Coronary artery (tissue), 2 donors: ENCODE results near the gene CHD1.
"Not testable (repeated sequence)": the region's sequence is repeated elsewhere in the genome, so short reads cannot be mapped to it uniquely, and the experiment has no call there.

ENCODE experiments used
- DNase-seq: peaks from one replicate; pipeline ENCODE4 v3.0.0-alpha.2; 2017; ENCODE audit warnings: low spot score
- H3K27ac ChIP-seq, 2 donors: fragments of 200-600 bp; sonication (generic); one replicate each; pipeline ENCODE4 v1.5.1; 2016 to 2019
- H3K4me3 ChIP-seq: fragments of 200-600 bp; sonication (generic); 2 replicates; pipeline ENCODE4 v1.5.1; 2016; ENCODE audit warnings: mild to moderate bottlenecking, moderate library complexity
- TF ChIP-seq, protein P1 (sequence below): fragments of 200-600 bp; sonication (generic); IDR thresholded peaks from one replicate; pipeline ENCODE4 v1.5.1; 2019; ENCODE audit warnings: antibody characterized with exemption

Gene CHD1

GRCh38 chr5:98968056-98968564, 39.3 kb upstream of the CHD1 start:
- H3K4me3 ChIP-seq = no peak overlapping the region
- TF ChIP-seq, protein P1, sequence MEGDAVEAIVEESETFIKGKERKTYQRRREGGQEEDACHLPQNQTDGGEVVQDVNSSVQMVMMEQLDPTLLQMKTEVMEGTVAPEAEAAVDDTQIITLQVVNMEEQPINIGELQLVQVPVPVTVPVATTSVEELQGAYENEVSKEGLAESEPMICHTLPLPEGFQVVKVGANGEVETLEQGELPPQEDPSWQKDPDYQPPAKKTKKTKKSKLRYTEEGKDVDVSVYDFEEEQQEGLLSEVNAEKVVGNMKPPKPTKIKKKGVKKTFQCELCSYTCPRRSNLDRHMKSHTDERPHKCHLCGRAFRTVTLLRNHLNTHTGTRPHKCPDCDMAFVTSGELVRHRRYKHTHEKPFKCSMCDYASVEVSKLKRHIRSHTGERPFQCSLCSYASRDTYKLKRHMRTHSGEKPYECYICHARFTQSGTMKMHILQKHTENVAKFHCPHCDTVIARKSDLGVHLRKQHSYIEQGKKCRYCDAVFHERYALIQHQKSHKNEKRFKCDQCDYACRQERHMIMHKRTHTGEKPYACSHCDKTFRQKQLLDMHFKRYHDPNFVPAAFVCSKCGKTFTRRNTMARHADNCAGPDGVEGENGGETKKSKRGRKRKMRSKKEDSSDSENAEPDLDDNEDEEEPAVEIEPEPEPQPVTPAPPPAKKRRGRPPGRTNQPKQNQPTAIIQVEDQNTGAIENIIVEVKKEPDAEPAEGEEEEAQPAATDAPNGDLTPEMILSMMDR = no peak

DNA sequence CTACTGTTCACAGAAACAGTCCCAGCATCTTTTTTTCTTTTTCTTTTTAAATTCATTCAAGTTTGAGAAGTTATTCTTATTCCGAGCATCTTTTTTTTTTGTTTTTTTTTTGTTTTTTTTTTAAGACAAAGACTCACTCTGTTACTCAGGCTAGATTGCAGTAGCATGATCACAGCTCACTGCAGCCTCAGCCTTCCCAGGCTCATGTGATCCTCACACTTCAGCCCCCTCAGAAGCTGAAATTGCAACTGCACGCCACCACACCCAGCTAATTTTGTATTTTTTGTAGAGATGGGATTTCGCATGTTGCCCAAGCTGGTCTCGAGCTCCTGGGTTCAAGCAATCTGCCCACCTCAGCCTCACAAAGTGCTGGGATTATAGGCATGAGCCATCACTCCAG, 36.4 kb upstream of the CHD1 start:
- TF ChIP-seq, protein P1 = no peak
- Histone ChIP-seq H3K27ac (no peak overlapping the region), H3K4me3 (no peak overlapping the region)
- DNase-seq = no peak

More at GRCh38 chr5:98968056-98968564, 39.3 kb upstream of the CHD1 start:
- no peak overlapping the region for H3K27ac ChIP-seq
- no peak for DNase-seq

GRCh38 chr5:98964621-98965020, 35.8 kb upstream of the CHD1 start:
- TF ChIP-seq, protein P1 = no peak
- no peak overlapping the region for H3K4me3 ChIP-seq
- H3K27ac ChIP-seq = no peak overlapping the region
- DNase-seq = no peak

DNA sequence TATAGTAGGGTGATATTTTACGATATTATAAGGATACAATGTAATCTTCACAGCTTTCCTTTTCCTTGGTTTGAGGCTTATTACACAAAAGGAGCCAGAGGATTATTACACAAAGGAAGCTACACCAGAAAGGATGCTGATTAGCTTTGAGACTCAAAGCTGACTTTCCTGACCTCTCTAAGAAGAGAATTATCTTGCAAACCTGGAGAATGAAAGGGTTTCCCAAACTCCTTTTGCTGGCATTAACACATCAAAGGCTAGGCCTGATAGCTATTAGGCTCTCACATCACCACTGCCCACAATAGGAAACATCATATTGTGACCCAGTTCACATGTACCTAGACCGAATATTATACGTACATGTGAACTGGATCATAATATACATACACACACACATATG, 34.2 kb upstream of the CHD1 start:
- Histone ChIP-seq H3K4me3 (no peak overlapping the region), H3K27ac (no peak overlapping the region)
- TF ChIP-seq, protein P1 = no peak
- no peak for DNase-seq

DNA sequence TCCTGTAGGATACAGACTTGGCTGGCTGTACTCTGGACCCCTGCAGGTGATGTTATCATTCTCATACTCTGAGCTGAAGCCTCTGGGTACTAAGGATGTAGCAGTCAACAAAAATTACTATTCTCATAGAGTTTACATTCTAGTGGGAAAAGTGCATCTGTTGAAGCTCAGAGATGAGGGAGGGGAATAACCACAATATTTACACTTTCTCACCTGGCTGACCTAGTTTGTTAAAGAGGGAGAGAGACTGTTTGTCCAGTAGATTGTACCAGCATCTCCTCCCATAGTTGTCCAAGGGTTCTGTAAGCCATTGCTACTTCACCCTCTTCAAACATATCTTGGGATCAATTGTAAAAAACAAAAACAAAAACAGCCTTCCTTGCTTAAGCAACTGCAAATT, 33.8 kb upstream of the CHD1 start:
- TF ChIP-seq, protein P1 = no peak
- no peak for DNase-seq
- H3K27ac ChIP-seq = no peak overlapping the region
- H3K4me3 ChIP-seq = no peak overlapping the region

DNA sequence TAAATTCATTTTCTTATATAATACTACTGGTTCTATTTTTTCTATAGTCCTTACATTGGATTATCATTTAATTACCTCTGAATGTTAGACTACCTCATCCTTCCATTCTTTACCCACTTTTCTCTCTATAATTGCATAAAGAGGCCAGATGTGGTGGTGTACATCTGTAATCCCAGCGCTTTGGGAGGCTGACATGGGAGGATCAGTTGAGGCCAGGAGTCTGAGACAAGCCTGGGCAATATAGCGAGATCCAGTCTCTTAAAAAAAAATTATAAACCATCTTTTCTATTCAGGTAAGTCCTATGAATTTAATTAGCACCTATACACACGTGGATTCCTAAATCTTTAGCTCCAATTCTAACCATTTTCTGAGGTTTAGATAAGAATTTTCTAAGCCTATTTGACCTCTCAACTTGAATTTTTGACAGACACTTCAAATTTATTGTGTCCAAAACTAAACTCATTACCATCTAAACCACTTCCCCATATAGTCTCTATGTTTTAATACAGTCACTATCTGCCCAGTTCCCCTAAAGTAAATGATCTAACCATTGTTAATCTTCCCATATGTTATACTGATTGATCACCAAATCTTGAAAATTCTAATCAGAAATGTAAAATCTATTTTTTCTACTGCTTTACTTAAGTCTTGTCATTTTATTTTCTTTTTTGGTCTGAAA, 33.0 kb upstream of the CHD1 start:
- TF ChIP-seq, protein P1 = no peak
- Histone ChIP-seq H3K4me3 (no peak overlapping the region), H3K27ac (no peak overlapping the region)
- no peak for DNase-seq

- no peak overlapping the region for H3K27ac ChIP-seq
- no peak for DNase-seq
- TF ChIP-seq, protein P1 = no peak
- H3K4me3 ChIP-seq = no peak overlapping the region
Measured at GRCh38 chr5:98957307-98957706, 28.5 kb upstream of the CHD1 start.

DNA sequence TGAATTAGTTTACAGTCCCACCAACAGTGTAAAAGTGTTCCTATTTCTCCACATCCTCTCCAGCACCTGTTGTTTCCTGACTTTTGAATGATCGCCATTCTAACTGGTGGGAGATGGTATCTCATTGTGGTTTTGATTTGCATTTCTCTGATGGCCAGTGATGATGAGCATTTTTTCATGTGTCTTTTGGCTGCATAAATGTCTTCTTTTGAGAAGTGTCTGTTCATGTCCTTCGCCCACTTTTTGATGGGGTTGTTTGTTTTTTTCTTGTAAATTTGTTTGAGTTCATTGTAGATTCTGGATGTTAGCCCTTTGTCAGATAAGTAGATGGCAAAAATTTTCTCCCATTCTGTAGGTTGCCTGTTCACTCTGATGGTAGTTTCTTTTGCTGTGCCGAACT, 27.1 kb upstream of the CHD1 start:
- DNase-seq, H3K27ac ChIP-seq, H3K4me3 ChIP-seq: not testable (repeated sequence)

GRCh38 chr5:98955471-98955870, 26.7 kb upstream of the CHD1 start:
- H3K4me3 ChIP-seq, H3K27ac ChIP-seq, DNase-seq: not testable (repeated sequence)
